GM12872 (cell line): Measurements from ENCODE around the gene EOLA1.
"Not testable (repeated sequence)": the region's sequence is repeated elsewhere in the genome, so short reads cannot be mapped to it uniquely, and the experiment has no call there.

Experiments used
- TF ChIP-seq, protein P1 (sequence below): IDR thresholded peaks from 3 replicates; pipeline ENCODE4 v1.5.1; 2011; ENCODE audit warnings: low read depth, mild to moderate bottlenecking, low read length, moderate library complexity; ENCODE audit not compliant: insufficient read depth

The EOLA1 gene

DNA sequence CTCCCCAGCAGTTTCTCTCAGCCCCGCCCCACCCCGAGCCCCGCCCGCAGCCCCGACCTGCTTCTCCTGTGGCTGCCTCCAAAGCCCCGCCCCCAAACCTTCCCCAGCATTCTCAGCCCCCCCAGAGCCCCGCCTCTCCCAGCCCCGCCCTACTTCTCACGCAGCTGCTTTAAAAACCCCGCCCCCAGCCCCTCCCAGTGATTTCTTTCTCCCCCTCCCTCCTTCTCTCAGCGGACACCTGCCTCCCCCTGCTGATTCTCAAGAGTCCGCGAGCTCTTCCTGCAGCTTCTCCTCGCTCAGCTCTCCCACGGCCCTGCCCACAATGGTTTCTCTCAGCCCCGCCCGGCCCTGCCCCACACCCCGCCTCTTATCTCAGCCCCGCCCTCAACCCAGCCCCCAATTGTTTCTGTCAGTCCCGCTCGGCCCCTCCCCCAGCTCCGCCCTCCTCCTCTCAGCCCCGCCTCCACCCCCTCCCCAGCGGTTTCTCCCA lies 636 bp upstream of the EOLA1 start:
- TF ChIP-seq, protein P1, sequence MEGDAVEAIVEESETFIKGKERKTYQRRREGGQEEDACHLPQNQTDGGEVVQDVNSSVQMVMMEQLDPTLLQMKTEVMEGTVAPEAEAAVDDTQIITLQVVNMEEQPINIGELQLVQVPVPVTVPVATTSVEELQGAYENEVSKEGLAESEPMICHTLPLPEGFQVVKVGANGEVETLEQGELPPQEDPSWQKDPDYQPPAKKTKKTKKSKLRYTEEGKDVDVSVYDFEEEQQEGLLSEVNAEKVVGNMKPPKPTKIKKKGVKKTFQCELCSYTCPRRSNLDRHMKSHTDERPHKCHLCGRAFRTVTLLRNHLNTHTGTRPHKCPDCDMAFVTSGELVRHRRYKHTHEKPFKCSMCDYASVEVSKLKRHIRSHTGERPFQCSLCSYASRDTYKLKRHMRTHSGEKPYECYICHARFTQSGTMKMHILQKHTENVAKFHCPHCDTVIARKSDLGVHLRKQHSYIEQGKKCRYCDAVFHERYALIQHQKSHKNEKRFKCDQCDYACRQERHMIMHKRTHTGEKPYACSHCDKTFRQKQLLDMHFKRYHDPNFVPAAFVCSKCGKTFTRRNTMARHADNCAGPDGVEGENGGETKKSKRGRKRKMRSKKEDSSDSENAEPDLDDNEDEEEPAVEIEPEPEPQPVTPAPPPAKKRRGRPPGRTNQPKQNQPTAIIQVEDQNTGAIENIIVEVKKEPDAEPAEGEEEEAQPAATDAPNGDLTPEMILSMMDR: no peak

DNA sequence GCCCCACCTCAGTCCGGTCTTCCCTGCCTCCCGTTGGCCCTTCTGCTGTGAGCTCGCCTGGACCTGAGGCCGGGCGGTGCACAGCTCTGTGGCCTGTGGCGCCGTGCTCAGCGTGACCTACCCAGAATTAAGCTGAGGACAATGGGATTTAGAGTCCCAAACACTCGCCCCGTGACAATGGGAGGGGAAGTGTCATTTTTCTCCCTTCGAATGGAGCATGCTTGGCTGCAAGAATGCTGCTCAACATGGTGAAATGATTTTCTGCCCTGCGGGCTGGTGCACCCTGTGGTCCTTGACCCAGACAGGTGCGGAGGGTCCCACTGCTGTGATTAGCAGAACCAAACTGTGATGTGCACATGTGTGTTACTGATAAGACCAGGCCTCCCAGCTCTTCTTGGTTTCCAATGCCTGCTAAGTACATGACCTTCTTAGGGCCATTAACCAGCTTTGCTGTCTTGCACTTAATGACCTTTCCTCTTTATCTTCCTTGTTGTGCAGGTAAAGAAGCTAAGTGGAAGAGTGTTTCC lies 772 bp downstream of the EOLA1 start:
- TF ChIP-seq, protein P1: no peak

DNA sequence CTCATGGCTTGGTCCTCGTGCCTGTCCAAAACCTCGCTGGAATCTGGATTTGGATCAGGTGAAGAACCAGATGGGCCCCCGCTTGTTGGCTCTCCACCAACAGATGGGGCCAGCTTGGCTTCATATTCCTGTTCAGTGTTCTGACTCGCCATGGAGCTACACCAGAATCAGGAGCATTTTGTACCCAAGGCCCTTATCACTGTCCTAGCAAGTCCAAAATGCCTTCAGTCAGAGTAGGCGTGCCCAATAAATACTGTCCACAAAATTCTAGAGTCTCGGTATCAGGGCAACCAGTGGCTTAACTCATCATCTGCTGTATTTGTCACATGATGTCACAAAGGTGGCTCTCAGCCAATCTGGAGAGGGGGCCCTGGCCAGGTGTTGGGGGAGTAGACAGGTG lies 8.9 kb downstream of the EOLA1 start, which contains the start of gene HSFX3:
Gene HSFX3, minus strand, starts transcription at position 224 of the 400 bp plus-strand sequence. Its CDS starts 72 bp downstream, at position 152.
- TF ChIP-seq, protein P1: not testable (repeated sequence)

DNA sequence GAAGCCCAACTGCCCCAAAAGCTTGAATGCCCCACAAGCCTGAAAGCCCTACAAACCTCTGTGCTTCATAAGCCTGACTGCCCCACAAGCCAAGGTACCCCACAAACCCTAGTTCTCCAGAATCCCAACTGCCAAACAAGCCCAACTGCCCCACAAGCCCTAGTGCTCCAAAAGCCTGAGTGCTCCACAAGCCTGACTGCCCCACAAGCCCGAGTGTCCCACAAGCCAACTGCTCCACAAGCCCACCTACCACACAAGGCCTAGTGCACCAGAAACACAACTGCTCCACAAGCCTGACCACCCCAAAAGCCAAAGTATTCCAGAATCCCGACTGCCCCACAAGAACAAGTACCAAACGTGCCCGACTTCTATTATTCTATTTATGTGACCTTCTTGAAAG lies 22.5 kb downstream of the EOLA1 start:
- TF ChIP-seq, protein P1: no peak

DNA sequence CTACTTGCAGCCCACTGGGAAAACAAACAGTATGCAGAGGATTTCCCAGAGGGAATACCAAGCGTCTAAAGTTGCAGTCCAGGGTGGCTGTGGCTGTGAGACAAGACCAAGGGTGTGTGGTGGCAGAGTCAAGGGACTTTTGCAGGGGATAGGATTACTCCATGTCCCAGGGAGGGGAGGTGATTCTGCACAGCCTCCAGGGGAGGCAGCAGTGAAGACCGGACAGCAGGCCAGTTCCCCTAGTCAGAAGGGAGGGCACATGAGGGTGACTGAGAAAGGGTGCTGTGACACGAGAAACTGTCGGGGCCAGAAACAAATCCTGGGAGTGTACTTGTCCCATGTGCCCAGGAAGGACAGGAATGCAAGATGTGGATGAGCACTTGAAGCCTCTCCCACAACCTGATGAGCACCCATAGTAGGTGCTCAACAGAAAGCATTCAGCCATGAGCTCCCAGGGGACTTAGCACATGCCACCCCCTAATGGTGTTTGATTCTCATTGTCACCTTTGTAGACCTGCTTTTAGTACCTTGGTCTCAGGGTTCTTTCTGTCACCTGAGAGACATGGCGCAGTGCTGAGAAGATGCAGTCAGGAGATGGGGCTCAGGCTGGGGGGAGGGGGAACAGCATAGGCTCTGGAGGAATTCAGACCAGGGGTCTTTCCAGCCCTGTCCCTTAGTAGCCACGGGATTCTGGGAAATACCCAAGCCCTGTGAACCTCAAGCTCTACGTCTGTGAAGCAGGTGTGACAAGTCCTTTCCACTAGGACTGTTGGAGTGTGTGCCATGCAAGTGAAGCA lies 27.0 kb downstream of the EOLA1 start:
- TF ChIP-seq, protein P1: no peak

DNA sequence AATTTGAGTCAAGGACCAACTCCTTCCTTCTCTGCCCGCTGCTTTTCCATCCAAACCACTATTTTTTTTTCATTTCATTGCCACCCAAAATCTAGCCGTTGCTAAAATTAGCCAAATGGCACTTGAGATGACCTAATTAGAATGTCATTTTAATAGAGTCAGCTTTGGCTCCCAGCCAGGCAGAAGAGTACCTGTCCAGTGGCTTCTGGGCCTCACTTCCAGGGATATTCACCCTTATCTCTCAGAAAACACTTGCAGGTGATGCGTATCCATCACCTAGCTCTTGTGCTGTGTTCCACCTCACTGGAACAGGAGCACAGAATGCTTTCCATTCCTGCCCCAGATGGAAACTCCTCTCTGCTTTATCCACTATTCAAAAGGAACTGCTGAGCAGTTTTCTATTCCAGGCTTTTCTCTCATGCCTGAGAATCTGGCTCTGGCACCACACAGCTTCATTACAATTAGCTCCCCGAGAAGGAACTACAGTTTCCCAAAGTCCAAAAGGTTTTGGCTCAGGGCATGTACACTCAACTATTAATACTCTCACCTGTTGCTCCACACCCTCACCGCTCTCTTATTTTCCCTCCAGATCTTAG lies 28.0 kb downstream of the EOLA1 start:
- TF ChIP-seq, protein P1: no peak

DNA sequence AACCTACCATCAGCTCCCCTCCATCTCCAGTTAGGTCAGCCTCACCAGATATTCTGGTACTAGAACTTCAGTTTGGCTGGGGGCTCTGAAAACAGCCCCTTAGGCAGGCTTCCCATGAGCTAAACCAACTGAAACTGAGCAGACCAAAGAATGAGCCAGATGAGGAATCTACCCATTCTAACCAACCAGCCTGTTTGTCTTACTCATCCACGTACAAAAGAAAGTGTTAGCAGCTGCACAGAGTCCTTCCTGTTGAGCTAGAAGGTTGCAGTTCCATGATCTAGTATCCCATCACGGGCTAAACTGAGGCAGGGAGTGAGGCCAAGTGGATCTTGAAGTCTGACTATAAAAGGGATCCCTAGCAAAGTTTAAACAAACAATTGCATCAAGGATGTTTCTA lies 29.0 kb downstream of the EOLA1 start:
- TF ChIP-seq, protein P1: no peak
